ENCODE data around the gene TOLLIP. TPM values are rescaled to one million over a fixed set of nuclear protein-coding genes. Genes with fewer than 3 reads are reported as not detected.

The TOLLIP gene
- total RNA-seq, 2 donors from 2014 or later = 53.2 to 56.4 TPM

GRCh38 chr11:1281974-1282365, 27.5 kb downstream of the TOLLIP start:
- H3K27me3 Mint-ChIP-seq = no peaks in the 10 kb centered on the region
- no peak overlapping the region for H3K27ac Mint-ChIP-seq
- H3K36me3 Mint-ChIP-seq = no peaks in the 10 kb centered on the region
- peaks cover 0 to 5% of the 10 kb centered on the region in 2 donors for H3K4me1 Mint-ChIP-seq (ENCODE audit: low read depth in 2 of 2)
- no peak for ATAC-seq
- H3K4me3 Mint-ChIP-seq = no peak overlapping the region
- H3K9me3 Mint-ChIP-seq = no peaks in the 10 kb centered on the region
- no peak for DNase-seq (ENCODE audit: low spot score)

DNA sequence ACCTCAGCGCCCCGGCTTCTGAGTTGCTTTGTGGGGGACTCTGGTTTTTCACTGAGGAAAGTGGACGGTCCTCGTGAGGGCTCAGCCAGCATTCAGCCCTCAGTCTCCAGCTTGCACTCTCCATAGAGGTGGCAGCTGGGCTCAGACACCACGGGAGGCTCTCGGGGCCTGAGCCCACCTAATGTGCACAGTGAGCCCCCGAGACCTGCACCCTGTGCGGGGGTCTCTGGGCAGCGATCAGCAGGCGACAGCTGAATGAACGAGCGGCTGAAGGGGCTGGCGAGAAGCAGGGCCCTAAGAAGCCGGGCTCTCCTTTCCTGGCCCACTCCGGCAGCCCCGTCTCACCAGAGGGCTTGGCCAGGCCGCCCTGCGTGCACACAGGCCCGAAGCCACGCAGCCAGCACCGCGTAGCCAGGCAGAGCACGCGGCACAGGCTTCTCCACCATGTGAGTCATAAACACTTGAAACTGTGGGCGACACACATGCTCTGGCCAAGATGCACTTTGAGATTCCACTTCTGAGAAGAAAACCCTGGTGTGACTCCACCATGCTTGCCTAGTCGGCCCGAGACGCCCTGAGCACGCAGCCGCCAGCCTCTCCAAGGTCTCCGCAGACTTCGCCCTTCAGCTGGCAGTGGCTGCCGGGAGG, 28.0 kb downstream of the TOLLIP start:
- Mint-ChIP-seq H3K27ac (no peak overlapping the region), H3K4me1 (ENCODE audit: low read depth in 2 of 2) (peaks cover 0 to 5% of the 10 kb centered on the region in 2 donors), H3K36me3 (no peaks in the 10 kb centered on the region), H3K4me3 (no peak overlapping the region), H3K9me3 (no peaks in the 10 kb centered on the region), H3K27me3 (no peaks in the 10 kb centered on the region)
- DNase-seq (ENCODE audit: low spot score) = peak; percentile 56
- ATAC-seq = no peak

GRCh38 chr11:1280116-1281035, 29.1 kb downstream of the TOLLIP start:
- ATAC-seq (no peak), DNase-seq (ENCODE audit: low spot score) (peak; percentile 61)
- Mint-ChIP-seq H3K9me3 (no peaks in the 10 kb centered on the region), H3K4me3 (no peak overlapping the region), H3K27me3 (no peaks in the 10 kb centered on the region), H3K36me3 (no peaks in the 10 kb centered on the region), H3K27ac (no peak overlapping the region), H3K4me1 (ENCODE audit: low read depth in 2 of 2) (peaks cover 0 to 10% of the 10 kb centered on the region in 2 donors)

DNA sequence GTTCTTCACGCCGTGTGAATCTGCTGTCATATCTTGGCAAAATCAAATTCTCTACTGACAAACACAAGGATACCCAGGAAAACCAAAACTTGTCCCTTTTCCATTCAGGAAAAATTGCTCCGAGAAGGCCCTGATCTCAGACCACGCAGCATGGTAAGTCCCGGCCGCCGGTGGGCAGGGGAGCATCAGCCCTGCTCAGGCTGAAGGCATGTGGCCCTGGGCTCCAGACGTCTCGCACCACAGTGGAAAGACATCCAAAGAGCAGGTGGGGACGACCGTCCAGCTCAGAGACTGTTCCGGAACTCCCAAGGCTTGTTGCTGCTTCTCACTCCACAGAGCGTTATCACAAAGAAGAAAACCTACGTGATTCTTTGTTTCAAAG, 29.8 kb downstream of the TOLLIP start:
- H3K27ac Mint-ChIP-seq = no peak overlapping the region
- H3K9me3 Mint-ChIP-seq = no peaks in the 10 kb centered on the region
- H3K4me3 Mint-ChIP-seq = no peak overlapping the region
- ATAC-seq = no peak
- DNase-seq (ENCODE audit: low spot score) = no peak
- H3K36me3 Mint-ChIP-seq = no peaks in the 10 kb centered on the region
- peaks cover 0 to 10% of the 10 kb centered on the region in 2 donors for H3K4me1 Mint-ChIP-seq (ENCODE audit: low read depth in 2 of 2)
- H3K27me3 Mint-ChIP-seq = no peaks in the 10 kb centered on the region

DNA sequence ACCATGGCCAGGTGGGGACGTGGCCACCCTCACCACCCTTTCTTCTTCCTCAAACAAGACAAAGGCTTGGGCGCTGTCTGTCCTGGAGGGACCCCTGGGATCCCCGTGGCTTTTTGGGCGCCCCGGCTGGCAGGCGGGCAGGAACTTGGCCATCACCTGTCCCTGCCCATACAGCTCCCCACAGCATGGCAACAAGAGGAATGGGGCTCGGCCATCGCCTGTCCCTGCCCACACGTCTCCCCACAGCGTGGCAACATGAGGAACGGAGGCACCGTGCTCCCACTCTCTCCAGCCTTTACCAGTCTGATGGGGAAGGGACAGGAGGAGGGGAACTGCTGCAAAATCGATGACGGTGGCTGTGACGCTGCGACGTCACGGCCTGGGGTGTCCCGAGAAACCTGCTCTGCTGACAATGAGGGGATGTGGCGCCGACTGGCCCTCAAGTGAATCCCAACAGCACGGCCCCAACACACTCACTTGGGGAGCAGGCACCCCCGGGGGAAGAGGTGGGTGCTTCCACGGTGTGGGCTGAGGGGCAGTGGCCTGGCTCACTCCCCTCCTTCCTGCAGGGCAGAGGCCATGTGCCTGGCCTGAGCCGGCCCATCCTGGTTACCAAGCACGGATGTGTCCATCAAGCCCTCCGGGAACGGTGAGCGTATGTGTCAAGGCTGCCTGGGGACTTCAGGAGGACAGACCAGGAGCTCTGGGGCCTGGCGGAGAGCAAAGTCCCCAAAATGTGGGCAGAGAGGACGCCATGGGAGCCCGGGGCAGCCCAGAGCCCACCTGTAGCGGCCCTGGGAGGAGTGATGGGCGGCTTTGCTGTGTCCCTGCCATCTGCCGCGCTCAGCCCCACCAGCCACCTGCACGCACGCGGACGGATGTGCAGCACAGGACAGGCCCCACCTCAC, 30.4 kb downstream of the TOLLIP start:
- Mint-ChIP-seq H3K4me3 (no peak overlapping the region), H3K4me1 (ENCODE audit: low read depth in 2 of 2) (peaks cover 0 to 10% of the 10 kb centered on the region in 2 donors), H3K36me3 (no peaks in the 10 kb centered on the region), H3K27me3 (no peaks in the 10 kb centered on the region), H3K9me3 (no peaks in the 10 kb centered on the region), H3K27ac (no peak overlapping the region)
- DNase-seq (ENCODE audit: low spot score) (no peak), ATAC-seq (peak in 1 of 2 donors; percentile 15)

GRCh38 chr11:1277936-1278512, 31.4 kb downstream of the TOLLIP start:
- H3K9me3 Mint-ChIP-seq = no peaks in the 10 kb centered on the region
- DNase-seq (ENCODE audit: low spot score) (no peak), ATAC-seq (no peak)
- H3K4me1 Mint-ChIP-seq (ENCODE audit: low read depth in 2 of 2) = peaks cover 0 to 10% of the 10 kb centered on the region in 2 donors
- no peaks in the 10 kb centered on the region for H3K27me3 Mint-ChIP-seq
- no peak overlapping the region for H3K4me3 Mint-ChIP-seq
- H3K36me3 Mint-ChIP-seq = no peaks in the 10 kb centered on the region
- no peak overlapping the region for H3K27ac Mint-ChIP-seq

- ATAC-seq (no peak), DNase-seq (ENCODE audit: low spot score) (no peak)
- H3K4me1 Mint-ChIP-seq (ENCODE audit: low read depth in 2 of 2) = peaks cover 0 to 10% of the 10 kb centered on the region in 2 donors
- no peak overlapping the region for H3K4me3 Mint-ChIP-seq
- H3K27ac Mint-ChIP-seq = no peak overlapping the region
- H3K9me3 Mint-ChIP-seq = no peaks in the 10 kb centered on the region
- no peaks in the 10 kb centered on the region for H3K36me3 Mint-ChIP-seq
- H3K27me3 Mint-ChIP-seq = no peaks in the 10 kb centered on the region
Measured at GRCh38 chr11:1276866-1277615, 32.4 kb downstream of the TOLLIP start.

GRCh38 chr11:1276041-1276790, 33.2 kb downstream of the TOLLIP start:
- DNase-seq (ENCODE audit: low spot score) (no peak), ATAC-seq (no peak)
- Mint-ChIP-seq H3K27me3 (no peaks in the 10 kb centered on the region), H3K9me3 (no peaks in the 10 kb centered on the region), H3K36me3 (no peaks in the 10 kb centered on the region), H3K27ac (no peak overlapping the region), H3K4me1 (ENCODE audit: low read depth in 2 of 2) (peaks cover 0 to 10% of the 10 kb centered on the region in 2 donors), H3K4me3 (no peak overlapping the region)

GRCh38 chr11:1275021-1275420, 34.4 kb downstream of the TOLLIP start:
- Mint-ChIP-seq H3K27ac (no peak overlapping the region), H3K27me3 (no peaks in the 10 kb centered on the region), H3K4me3 (no peak overlapping the region), H3K4me1 (ENCODE audit: low read depth in 2 of 2) (peaks cover 0 to 10% of the 10 kb centered on the region in 2 donors), H3K36me3 (no peaks in the 10 kb centered on the region), H3K9me3 (no peaks in the 10 kb centered on the region)
- DNase-seq (ENCODE audit: low spot score) = no peak
- ATAC-seq = no peak

DNA sequence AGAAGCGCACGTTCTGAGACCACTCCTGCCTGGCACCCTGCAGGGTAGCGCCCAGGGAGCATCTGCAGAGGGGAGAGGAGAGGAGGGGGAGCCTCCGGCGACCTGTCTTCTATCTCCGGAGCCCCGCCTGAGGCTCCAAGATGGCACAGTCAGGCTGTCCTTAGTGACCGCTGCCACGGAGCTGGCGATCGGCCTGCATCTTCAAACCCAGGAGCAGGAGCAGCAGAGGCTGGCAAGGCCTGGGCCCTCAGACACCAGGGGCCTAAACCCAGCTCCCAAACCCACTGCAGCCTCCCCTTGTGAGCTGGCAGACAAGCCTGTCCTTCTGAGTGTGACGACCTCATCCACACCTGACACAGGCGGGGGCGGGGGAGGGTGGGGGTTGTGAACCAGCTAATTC, 34.9 kb downstream of the TOLLIP start:
- H3K4me1 Mint-ChIP-seq (ENCODE audit: low read depth in 2 of 2) = peaks cover 0 to 10% of the 10 kb centered on the region in 2 donors
- no peak overlapping the region for H3K27ac Mint-ChIP-seq
- ATAC-seq (no peak), DNase-seq (ENCODE audit: low spot score) (no peak)
- H3K27me3 Mint-ChIP-seq = no peaks in the 10 kb centered on the region
- no peak overlapping the region for H3K4me3 Mint-ChIP-seq
- no peaks in the 10 kb centered on the region for H3K36me3 Mint-ChIP-seq
- H3K9me3 Mint-ChIP-seq = no peaks in the 10 kb centered on the region

DNA sequence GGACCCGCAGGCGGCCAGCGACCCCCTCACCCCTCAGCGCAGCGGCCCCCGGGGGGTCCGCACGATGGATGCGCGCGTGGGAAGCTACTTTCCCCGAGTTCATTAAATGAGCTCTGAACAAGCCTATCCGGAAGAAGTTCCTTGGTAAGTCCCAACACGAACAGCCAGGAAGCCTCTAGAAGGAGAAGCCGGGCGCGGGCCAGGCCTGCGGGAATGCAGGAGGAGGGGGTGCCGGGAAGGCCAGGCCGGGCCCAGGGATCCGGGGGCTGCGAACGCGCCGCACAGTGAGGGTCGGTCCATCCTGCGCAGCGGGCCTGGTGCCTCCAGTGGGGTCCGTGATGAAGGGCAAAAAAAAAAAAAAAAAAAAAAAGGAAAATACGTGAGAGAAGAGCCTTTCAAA, 36.9 kb downstream of the TOLLIP start:
- Mint-ChIP-seq H3K9me3 (no peaks in the 10 kb centered on the region), H3K36me3 (no peaks in the 10 kb centered on the region), H3K4me3 (no peak overlapping the region), H3K4me1 (ENCODE audit: low read depth in 2 of 2) (peaks cover 0 to 7% of the 10 kb centered on the region in 2 donors), H3K27me3 (no peaks in the 10 kb centered on the region), H3K27ac (no peak overlapping the region)
- DNase-seq (ENCODE audit: low spot score) = no peak
- no peak for ATAC-seq

GRCh38 chr11:1271927-1272326, 37.5 kb downstream of the TOLLIP start:
- peaks cover 5 to 6% of the 10 kb centered on the region in 2 donors for H3K4me1 Mint-ChIP-seq (ENCODE audit: low read depth in 2 of 2)
- H3K36me3 Mint-ChIP-seq = no peaks in the 10 kb centered on the region
- DNase-seq (ENCODE audit: low spot score) (no peak), ATAC-seq (peak in 1 of 2 donors; percentile 6)
- no peak overlapping the region for H3K4me3 Mint-ChIP-seq
- H3K9me3 Mint-ChIP-seq = no peaks in the 10 kb centered on the region
- no peak overlapping the region for H3K27ac Mint-ChIP-seq
- H3K27me3 Mint-ChIP-seq = no peaks in the 10 kb centered on the region

All from natural killer cell treated with Interleukin-12 subunit alpha and Interleukin-12 subunit beta and Interleukin-15 and Interleukin-18, amount 100 ng/mL, for 72 hours (primary cell).